Activated CD8-positive, alpha-beta memory T cell treated with anti-CD3 and anti-CD28 coated beads, Interleukin-2, amount 50 U/mL, for 24 hours (primary cell): ENCODE data around the gene B3GALT5.
"Not testable (repeated sequence)": the region's sequence is repeated elsewhere in the genome, so short reads cannot be mapped to it uniquely, and the experiment has no call there.

Source experiments
- DNase-seq: peaks from one replicate; pipeline ENCODE4 v3.0.0-alpha.2; 2020; ENCODE audit errors: extremely low read depth

B3GALT5 gene

GRCh38 chr21:39612233-39613040 lies at the start of gene B3GALT5:
TSS of gene B3GALT5 (plus strand) at chr21:39612940. CDS start at chr21:39660560, 47,620 bp downstream.
- no peak for DNase-seq

DNA sequence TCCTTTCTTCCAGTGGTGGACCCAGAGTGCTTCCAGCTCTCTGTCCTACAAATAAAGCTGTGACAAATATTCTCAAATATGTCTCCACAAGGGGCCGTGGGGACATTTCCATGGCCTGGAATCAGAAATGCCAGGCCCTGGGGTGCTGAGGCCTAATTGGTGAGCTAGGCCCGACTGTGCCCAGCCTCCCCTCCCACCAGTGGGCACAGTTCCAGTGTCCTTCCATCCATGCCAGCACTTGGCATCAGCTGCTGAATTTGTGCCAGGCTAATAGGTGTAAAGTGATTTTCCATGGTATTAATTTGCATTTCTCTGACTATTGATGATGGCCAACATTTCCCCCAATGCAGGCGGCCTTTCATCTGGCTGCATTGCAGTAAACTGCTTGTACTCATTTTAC lies 48.5 kb upstream of the B3GALT5 start:
- DNase-seq = no peak

DNA sequence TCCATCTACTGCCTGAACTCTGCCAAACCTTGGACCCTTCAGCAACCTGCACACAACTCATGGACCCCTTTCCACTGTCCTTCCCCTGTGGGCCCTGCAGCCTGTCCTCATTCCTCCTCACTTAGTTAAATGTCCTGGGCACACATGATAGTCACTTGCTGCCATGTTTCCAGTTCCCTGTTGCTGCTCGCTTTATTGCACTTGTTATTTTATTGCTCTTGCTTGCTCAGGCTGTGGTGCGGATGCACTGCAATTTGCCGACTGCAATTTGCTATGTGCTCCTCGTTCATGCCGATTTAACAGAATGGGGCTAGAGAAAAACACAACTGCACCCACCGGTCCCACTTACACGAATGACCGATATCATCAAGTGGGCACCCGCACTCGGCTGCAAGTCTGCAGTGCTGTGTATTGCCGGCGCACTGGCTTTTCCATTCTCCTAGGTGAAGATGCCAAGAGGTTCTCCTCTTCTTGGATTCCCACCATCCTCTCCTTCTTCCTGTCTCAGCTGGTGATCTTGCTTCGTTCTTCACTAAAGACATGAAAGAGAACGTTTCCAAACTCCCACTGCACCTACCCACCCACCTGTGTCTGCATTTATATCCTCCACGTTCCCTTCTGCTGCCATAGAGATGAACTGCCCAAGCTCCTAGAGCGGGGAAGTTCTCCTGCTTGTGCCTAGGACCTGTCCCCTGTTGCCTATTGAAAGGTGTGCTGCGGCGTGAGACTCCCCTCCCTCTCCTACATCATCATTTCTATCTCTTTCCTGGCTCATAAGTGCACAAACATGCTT lies 45.4 kb upstream of the B3GALT5 start:
- DNase-seq = no peak

- no peak for DNase-seq
These were observed 44.4 kb upstream of the B3GALT5 start for GRCh38 chr21:39568361-39568760.

DNA sequence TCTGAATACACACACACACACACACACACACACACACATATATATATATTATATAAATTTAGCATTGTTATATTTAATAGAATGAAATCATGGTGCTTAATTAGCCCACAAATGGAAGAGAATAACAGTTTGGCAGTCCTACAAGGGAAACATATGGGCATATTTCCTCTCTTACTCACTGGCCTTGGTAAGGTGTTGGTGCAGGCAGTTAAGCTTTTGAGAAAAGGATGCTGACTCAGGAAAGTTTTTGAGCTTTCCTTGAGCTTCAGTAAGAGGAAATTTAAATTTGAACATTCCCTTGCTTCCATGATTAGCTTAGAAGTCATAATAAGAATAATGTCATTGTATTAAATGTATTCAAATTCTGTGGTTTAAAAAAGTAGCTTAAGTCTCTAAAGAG lies 37.0 kb upstream of the B3GALT5 start:
- no peak for DNase-seq

DNA sequence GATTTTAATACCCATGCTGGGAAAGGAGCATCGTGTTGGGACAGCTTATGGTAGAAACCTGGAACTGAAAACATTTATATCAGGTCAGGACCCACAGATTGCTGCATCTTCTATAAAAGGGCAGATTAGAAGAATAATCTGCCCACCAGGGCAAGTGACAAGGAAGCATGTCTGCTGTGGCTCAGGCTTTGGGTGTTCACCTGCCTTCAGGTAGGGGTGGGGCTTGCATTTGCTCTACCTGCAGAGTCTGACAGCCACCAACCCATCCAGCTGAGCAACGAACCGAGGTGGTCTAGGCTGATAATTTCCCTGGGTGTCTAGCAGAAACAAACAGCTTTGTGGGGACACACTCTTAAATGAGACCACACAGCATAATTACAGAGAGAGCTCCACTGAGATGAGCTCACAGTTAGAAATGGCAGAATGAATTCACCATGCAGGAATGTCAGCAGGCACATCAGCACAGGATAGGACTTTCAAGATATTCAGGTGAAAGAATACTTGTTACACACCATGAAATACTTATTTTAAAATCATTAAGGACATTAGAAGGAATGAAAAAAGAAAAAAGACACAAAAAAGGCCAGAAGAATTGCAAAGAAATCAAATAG lies 36.1 kb upstream of the B3GALT5 start:
- no peak for DNase-seq

DNA sequence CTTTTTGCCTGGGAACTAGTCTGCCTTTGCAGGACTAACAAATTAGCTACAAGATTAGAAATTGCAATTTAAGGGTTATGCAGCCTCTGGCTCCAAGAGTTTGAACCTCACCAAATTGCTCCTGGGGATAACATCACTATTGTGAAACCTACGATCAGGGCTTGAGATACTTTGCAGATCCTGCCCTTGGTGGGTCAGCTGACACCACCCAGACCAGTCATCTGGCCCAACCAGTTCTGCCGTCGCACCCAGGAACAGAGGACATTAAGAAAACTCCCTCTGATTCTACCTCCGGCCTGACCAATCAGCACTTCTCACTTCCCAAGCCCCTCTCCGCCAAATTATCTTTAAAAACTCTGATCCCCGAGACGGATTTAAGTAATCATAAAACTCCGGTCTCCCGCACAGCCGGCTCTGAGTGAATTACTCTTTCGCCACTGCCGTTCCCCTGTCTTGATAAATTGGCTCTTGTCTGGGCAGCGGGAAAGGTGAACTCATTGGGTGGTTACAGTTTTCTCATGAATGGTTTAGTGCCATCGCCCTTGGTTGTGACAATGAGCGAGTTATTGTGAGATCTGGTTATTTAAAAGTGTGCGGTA lies 32.9 kb upstream of the B3GALT5 start:
- DNase-seq = no peak

GRCh38 chr21:39580744-39581143 lies 32.0 kb upstream of the B3GALT5 start:
- no peak for DNase-seq

- no peak for DNase-seq
These were observed 31.3 kb upstream of the B3GALT5 start for GRCh38 chr21:39581414-39581813.

DNA sequence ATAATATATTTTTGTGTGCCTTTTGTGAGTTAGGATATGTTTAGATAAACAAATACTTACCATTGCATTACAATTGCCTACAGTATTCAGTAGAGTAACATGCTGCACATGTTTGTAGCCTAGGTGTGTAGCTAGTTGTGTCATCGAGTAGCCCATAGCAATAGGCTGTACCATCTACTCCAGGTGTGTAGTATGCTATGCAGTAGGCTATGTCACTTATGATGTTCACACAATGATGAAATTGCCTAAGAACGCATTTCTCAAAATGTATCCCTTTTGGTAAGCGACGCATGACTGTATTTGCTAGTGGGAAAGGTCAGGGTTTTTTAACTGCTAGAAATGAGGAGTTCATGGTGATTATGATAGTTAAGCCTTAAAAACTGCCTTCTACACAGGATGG lies 30.0 kb upstream of the B3GALT5 start:
- DNase-seq = no peak

DNA sequence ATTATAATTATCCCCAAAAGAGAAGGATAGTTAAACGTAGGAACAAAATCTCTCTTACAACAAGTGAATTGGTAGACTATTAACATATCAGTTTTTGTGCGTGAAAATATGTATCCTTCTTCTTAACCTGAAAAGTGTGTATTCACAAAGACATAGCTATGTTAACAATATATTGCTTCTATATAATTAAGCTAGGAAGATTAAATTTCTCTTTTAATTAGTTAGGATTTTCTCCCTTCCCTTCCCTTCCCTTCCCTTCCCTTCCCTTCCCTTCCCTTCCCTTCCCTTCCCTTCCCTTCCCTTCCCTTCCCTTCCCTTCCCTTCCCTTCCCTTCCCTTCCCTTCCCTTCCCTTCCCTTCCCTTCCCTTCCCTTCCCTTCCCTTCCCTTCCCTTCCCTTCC lies 29.2 kb upstream of the B3GALT5 start:
- DNase-seq = not testable (repeated sequence)

DNA sequence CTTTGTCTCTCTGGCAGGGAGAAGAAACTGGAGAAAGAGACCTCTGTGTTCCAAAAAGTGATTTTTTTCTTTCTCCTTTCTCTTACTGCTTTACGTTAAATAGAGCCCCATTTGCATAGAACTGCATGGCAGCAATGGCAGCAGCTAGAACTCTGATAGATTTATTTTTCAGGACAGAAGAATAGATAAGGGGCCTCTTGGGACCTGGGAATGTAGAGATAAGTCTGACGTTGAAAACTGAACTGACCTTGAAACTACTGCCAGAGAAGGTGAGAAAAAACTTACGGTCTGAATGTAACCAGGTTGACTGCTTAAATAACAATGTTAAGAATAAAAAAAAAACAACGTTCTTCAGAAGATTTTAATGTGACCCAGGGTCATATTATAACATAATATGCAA lies 25.4 kb upstream of the B3GALT5 start:
- DNase-seq = no peak

GRCh38 chr21:39588884-39589283 lies 23.9 kb upstream of the B3GALT5 start:
- DNase-seq = no peak

GRCh38 chr21:39593522-39593921 lies 19.2 kb upstream of the B3GALT5 start:
- DNase-seq = no peak

GRCh38 chr21:39595465-39595864 lies 17.3 kb upstream of the B3GALT5 start:
- DNase-seq = no peak

- no peak for DNase-seq
These were observed 15.1 kb upstream of the B3GALT5 start for GRCh38 chr21:39597595-39597994.

DNA sequence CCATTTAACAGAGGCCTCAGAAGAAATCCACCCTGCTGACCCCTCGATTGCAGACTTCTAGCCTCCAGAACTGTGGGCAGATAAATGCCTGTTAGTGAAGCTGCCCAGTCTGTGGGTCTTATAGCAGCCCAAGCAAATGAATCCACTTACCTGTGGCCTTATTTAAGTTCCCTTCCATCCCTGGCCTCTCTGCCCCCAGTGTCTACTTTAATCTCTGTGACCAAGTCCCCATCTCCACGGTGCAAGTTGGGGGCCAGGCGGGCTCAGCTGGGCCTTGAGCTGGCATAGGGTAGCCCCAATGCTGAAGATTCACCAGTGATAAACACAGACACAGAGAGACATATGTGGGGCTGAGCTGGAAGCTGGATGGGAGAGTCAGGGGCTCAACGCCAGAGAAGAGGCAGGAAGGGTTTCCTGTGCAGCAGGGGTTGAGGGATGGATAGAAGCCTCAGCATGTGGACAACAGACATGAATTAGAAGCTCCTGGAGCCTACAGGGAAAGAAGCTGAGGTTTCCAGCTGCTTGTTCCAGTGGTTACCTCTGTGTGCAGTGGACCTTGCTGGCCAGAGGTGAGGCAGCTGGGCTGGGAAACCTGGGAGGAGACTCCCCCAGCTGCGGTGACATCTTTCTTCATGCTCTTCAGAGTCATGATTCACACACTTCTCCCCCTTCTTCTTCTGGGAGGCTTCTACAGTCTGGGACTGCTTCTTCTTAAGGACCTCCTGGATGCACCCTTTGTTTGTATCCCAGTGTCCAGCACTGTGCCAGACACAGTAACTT lies 13.4 kb upstream of the B3GALT5 start:
- no peak for DNase-seq

GRCh38 chr21:39601187-39601928 lies 11.4 kb upstream of the B3GALT5 start:
- no peak for DNase-seq

- DNase-seq = no peak
These were observed 10.6 kb upstream of the B3GALT5 start for GRCh38 chr21:39602076-39602689.

DNA sequence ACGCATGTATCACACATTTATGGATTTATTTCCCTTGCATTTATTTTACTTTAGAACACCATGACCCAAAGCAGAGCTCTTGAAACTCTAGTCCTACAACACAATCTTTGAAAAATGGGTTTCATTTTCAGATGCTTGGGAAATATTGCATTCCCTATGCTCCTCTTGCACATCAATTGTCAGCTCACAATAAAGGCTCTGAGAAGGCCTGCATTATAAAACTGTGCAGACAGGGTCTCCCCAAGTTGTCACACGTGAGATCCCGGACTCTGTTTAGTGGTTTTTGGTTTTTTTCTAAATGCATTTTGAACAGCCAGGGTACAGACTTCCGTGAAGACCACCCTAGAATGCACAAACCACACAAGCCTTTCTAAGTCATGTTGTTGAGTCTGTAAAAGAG lies 9.9 kb upstream of the B3GALT5 start:
- DNase-seq = no peak
